HepG2 (cell line): ENCODE measurements around the gene PNPLA1.

Experiments used
- CHD2 ChIP-seq: IDR thresholded peaks from 2 replicates; pipeline ENCODE4 v1.6.1; 2011; ENCODE audit warnings: low read depth, low read length, improper control_type of control experiment
- CTCF ChIP-seq: sonication (generic); formaldehyde crosslinking; IDR thresholded peaks from 2 replicates; pipeline ENCODE4 v1.5.0; 2020; ENCODE audit warnings: mild to moderate bottlenecking, missing genetic modification reagents, moderate library complexity
- FOXA1 ChIP-seq, 2 experiments: fragments of 450-650 bp in 1 of 2; sonication (generic) in 1 of 2; formaldehyde crosslinking in 1 of 2; IDR thresholded peaks; 2 replicates each; pipeline versions ENCODE4 v1.4.0 to v1.6.1; 2016 to 2020; ENCODE audit warnings: missing genetic modification reagents in 1 of 2
- HOXA7 ChIP-seq: sonication (generic); formaldehyde crosslinking; IDR thresholded peaks from 2 replicates; pipeline ENCODE4 v1.8.1; 2022; ENCODE audit warnings: mild to moderate bottlenecking, missing genetic modification reagents, moderate library complexity
- IRF1 ChIP-seq: sonication (generic); formaldehyde crosslinking; IDR thresholded peaks from 2 replicates; pipeline ENCODE4 v1.4.0; 2020; ENCODE audit warnings: low read depth, mild to moderate bottlenecking, missing genetic modification reagents
- JUNB ChIP-seq: sonication (generic); formaldehyde crosslinking; IDR thresholded peaks from 2 replicates; pipeline ENCODE4 v1.8.0; 2022; ENCODE audit warnings: missing genetic modification reagents, mild to moderate bottlenecking, borderline replicate concordance
- NBN ChIP-seq: fragments of 450-650 bp; conservative IDR thresholded peaks from 2 replicates; pipeline ENCODE4 v1.6.1; 2017
- POLR2AphosphoS5 ChIP-seq: IDR thresholded peaks from 2 replicates; pipeline ENCODE4 v1.6.1; 2012; ENCODE audit warnings: low read depth, low read length
- REST ChIP-seq, 2 experiments: IDR thresholded peaks; 2 replicates each; pipeline ENCODE4 v1.6.1; 2011 to 2012; ENCODE audit warnings: low read length in 2 of 2, borderline replicate concordance in 1 of 2, low read depth in 1 of 2, mild to moderate bottlenecking in 1 of 2, moderate library complexity in 1 of 2
- ZNF784 ChIP-seq: sonication (generic); formaldehyde crosslinking; IDR thresholded peaks from 2 replicates; pipeline ENCODE4 v1.5.1; 2020; ENCODE audit warnings: missing genetic modification reagents, mild to moderate bottlenecking, borderline replicate concordance

- TF ChIP-seq FOXA1 (IDR thresholded peaks at IDR 0.05) (no peak), FOXA1 (CRISPR knock-in tag; IDR thresholded peaks at IDR 0.05) (no peak), CHD2 (no peak), CTCF (CRISPR knock-in tag) (no peak), NBN (no peak), HOXA7 (no peak), IRF1 (CRISPR knock-in tag) (no peak), REST (IDR thresholded peaks at IDR 0.05; ENCODE audit: borderline replicate concordance in 1 of 2, low read depth in 1 of 2, low read length in 2 of 2) (no peak), ZNF784 (CRISPR knock-in tag) (no peak), JUNB (CRISPR knock-in tag) (no peak), POLR2AphosphoS5 (no peak)
These were observed 2.8 kb upstream of the PNPLA1 start for GRCh38 chr6:36266913-36267644.
